Ectodermal cell (in vitro differentiated cells): ENCODE data around the gene SMCP.

Source experiments
- H3K27ac ChIP-seq: 2 replicates; pipeline ENCODE4 v1.7.0; 2013; ENCODE audit warnings: mild to moderate bottlenecking, low read depth, low read length; ENCODE audit not compliant: insufficient read depth, poor library complexity, severe bottlenecking
- H3K27me3 ChIP-seq: 2 replicates; pipeline ENCODE4 v1.7.0; 2013; ENCODE audit warnings: mild to moderate bottlenecking, low read length; ENCODE audit not compliant: insufficient read depth, control insufficient read depth, poor library complexity, severe bottlenecking
- H3K36me3 ChIP-seq: one replicate; pipeline ENCODE4 v1.7.0; 2013; ENCODE audit warnings: low read length; ENCODE audit not compliant: control insufficient read depth, insufficient read depth
- H3K4me1 ChIP-seq: one replicate; pipeline ENCODE4 v1.7.0; 2013; ENCODE audit warnings: low read length; ENCODE audit not compliant: control insufficient read depth, insufficient read depth
- H3K4me3 ChIP-seq: 2 replicates; pipeline ENCODE4 v1.7.0; 2013; ENCODE audit warnings: low read depth, low read length, control low read depth; ENCODE audit not compliant: insufficient read depth
- H3K9me3 ChIP-seq: 2 replicates; pipeline ENCODE4 v1.7.0; 2013; ENCODE audit warnings: mild to moderate bottlenecking, low read length, moderate library complexity; ENCODE audit not compliant: control insufficient read depth
- WGBS, 2 experiments: methylation state at CpG; one replicate each; pipeline ENCODE4 v1.1.7; 2013; ENCODE audit warnings: missing lambda C conversion rate in 2 of 2; 5-methylcytosine and 5-hydroxymethylcytosine counted together

Gene SMCP

DNA sequence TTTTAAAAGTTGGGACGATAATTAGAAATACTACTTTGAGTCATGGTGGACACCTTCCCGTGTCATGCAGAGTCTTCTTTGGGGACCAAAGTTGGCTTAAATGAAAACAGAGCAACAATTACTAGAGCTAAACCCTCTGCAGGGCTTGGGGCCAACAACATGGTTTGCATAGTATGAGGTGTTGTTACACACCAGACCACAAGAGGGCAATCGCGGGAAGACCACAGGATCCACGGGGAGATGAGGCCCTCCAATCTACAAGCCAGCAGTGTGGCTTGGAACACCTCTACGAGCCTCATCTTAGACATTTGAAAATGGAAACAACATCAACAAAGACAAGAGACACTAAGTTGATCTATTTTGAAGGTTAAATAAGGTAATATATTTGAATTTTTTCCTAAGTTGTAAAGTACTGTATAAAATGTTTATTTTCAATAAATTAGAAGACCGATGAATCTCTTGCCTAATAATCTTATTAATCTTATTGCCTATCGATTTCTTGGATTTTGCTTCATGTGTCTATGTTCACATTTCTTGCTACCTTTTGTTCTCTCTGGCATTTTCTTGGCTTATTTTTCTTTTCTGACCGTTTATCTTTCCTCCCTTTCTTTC is 8.2 kb upstream of the SMCP start:
- whole genome bisulfite sequencing, 2 experiments: 37 to 41% methylated on average over 9 of the region's 9 CpGs
- H3K4me3 ChIP-seq: no peak overlapping the region
- no peak overlapping the region for H3K27ac ChIP-seq
- no peaks in the 10 kb centered on the region for H3K27me3 ChIP-seq
- no peaks in the 10 kb centered on the region for H3K36me3 ChIP-seq
- H3K9me3 ChIP-seq: peaks cover 6% of the 10 kb centered on the region
- no peaks in the 10 kb centered on the region for H3K4me1 ChIP-seq

DNA sequence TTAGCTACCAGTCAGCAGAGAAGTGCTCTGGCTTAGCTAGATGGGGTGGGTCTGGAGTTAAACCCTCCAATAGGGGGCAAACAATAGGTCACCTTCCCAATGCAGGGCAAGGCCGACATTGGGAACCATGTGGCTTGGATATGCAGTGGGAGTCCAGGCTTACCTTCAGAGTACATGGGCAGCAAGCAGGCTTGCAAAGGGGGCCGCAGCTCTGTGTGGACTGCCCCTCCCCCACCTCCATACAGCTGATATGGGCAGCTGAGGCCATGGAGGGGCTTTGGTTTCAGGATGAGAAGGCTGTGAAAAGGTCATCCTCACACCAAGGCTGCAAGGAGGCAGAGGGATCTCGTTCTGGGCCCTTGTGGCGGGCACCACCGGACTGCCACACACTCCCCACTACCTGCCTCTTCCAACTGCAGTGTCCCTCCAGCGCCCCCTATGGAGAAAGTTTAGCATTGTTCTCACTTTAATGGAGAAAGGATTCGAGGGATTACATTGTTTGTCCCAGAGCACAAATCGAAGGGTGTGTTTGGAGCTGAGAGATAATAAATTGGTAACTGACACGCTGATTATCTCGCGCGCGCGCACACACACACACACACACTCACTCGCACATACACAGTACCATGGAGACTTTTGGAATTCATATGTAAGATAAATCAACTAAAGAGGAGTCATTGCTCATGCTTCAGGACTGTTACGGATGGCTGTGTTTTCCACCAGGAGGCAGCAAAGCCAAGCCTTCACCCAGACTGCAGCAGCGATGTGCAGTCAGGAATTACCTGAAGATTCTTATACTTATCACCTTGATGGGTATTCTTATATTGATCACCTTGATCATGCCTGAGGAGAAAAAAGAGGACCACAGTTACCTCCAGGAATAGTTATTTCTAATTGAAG is 7.0 kb upstream of the SMCP start:
- Histone ChIP-seq H3K4me3 (no peak overlapping the region), H3K9me3 (no peaks in the 10 kb centered on the region), H3K36me3 (no peaks in the 10 kb centered on the region), H3K27me3 (no peaks in the 10 kb centered on the region), H3K27ac (no peak overlapping the region), H3K4me1 (no peaks in the 10 kb centered on the region)
- WGBS, 2 experiments: 59% methylated on average over 16 of the region's 17 CpGs

DNA sequence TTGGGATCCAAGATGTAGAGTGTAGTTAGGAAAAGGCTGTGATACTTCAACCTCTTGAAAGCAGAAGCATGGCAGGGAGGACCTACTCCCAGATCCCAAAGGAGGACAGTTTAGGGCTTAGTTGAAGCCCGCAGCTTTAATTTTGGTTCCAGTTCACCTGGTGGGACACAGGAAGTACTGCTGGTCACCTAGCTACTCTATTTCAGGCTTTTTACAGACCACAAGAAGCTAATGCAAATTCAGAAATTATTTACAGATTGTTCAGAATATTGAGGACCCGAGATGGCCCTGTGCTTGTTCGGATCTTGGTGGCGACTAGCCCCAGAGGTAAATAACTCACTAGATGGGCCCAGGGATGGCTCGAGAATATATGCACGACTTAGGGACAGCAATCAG is 6.4 kb upstream of the SMCP start:
- Histone ChIP-seq H3K27me3 (no peaks in the 10 kb centered on the region), H3K36me3 (no peaks in the 10 kb centered on the region), H3K4me1 (no peaks in the 10 kb centered on the region), H3K27ac (no peak overlapping the region), H3K4me3 (no peak overlapping the region), H3K9me3 (no peaks in the 10 kb centered on the region)
- WGBS, 2 experiments: 85 to 86% methylated on average over 6 of the region's 6 CpGs

DNA sequence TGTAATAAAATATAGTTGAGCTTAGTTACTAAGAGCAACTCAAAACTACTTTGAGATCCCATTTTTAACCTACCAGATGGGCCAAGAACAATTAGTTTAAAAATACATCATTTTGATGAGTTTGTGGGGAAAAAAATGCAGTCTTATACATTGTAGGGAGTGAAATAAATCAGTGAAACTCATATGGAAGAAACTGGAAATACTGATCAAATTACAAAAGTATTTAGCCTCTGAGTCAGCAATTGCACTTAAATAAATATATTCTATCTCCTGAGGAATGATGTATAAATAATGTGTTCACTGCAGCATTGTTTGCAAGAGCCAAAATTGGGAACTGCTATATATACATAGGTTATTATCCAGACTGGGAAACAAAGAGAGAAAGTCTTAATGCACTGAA is 4.6 kb upstream of the SMCP start:
- H3K9me3 ChIP-seq: no peaks in the 10 kb centered on the region
- H3K4me3 ChIP-seq: no peak overlapping the region
- no peaks in the 10 kb centered on the region for H3K4me1 ChIP-seq
- no peaks in the 10 kb centered on the region for H3K27me3 ChIP-seq
- no peaks in the 10 kb centered on the region for H3K36me3 ChIP-seq
- no peak overlapping the region for H3K27ac ChIP-seq

DNA sequence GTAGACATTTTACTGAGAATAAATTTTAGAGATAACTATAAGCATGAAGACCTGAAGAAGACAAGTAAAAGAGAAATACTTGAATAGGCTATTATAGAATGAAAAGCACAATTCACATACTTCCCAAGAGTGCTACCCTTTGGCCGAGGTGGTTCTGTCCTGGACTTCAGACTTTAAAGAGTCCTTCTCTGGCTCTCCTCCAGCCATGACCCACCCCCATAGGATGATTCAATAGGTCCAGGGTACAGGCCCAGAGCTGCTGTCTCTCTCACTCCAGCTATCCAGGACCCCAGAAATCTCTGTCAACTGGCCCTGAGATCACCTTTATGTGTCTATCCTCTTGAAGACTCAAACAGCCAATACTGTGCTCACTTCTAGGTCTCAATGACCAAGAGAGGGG is 1.3 kb upstream of the SMCP start:
- Histone ChIP-seq H3K27ac (no peak overlapping the region), H3K4me1 (no peaks in the 10 kb centered on the region), H3K36me3 (no peaks in the 10 kb centered on the region), H3K4me3 (no peak overlapping the region), H3K27me3 (no peaks in the 10 kb centered on the region), H3K9me3 (no peaks in the 10 kb centered on the region)
- 75 to 79% methylated on average over 1 of the region's 1 CpG for WGBS, 2 experiments

DNA sequence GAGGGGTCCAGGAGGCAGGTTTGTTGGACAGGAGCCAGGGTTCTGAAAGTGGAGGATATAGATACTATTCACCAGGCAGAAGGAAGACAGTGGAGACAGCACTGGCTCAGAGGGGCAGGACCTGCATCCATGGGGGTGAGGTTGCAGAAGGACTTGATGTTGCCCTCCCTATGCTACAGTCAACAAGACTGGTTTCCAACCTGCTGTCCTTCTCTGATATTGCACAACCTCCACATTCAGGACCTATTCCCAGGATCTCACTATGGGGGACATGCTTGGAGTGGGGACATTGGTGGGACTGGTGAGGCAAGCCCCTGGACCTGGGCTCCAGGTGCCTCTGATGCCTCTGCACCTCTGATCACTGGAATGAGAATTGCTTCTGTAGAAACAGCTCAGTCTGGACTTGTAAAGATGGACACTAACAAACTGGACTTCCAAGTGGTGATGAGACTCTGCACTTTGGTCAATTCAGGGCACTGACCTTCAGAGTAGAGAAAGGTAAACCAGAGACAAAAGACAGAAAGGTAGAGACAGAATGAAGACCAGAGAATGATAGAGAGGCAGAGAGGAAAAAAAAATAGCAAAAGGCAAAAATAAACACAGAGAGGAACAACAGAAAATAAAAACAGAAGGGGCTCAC is 1.6 kb downstream of the SMCP start:
- Histone ChIP-seq H3K27ac (no peak overlapping the region), H3K27me3 (no peaks in the 10 kb centered on the region), H3K4me3 (no peak overlapping the region), H3K4me1 (no peaks in the 10 kb centered on the region), H3K36me3 (no peaks in the 10 kb centered on the region), H3K9me3 (peaks cover 2% of the 10 kb centered on the region)

DNA sequence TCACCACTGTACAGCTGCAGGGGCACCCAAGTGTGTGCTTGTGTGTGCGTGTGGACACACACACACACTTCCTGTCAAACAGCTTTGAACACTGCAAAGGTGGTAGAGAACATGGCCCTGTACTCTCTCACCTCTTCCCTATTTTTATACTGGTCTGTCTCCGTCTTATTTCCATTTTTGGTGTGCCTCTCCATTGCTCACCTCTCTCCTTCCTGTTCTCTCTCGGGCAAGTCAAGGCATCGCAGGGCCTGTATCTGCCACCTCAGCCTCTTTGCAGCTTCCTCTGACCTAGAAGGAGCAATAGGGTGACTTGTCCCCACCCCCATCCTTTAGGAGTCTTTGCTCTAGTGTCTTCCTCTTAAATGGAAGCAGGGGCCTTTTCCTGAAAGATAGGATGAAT is 2.2 kb downstream of the SMCP start:
- no peaks in the 10 kb centered on the region for H3K36me3 ChIP-seq
- WGBS, 2 experiments: 79 to 87% methylated on average over 4 of the region's 4 CpGs
- no peak overlapping the region for H3K4me3 ChIP-seq
- H3K4me1 ChIP-seq: no peaks in the 10 kb centered on the region
- H3K9me3 ChIP-seq: peaks cover 2% of the 10 kb centered on the region
- no peak overlapping the region for H3K27ac ChIP-seq
- no peaks in the 10 kb centered on the region for H3K27me3 ChIP-seq

DNA sequence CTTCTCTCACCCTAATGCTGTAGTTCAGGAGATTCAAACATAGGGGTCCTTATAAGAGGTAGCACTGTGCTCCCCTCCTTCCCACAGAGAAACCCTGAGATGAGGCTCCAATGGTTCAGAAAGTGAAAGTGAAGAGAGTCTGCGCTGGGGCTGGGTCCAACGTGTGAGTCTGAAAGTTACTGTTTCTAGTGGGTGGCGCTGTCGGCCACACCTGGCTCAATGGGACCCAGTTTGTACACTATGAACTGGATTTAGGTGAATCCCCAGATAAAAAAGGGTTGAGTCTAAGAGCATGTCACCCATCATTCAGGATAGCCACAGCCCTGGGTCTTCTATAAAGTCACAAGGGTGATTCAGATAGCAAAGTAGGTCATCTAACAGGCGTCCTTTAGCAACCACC is 2.8 kb downstream of the SMCP start:
- no peaks in the 10 kb centered on the region for H3K27me3 ChIP-seq
- H3K4me3 ChIP-seq: no peak overlapping the region
- no peaks in the 10 kb centered on the region for H3K4me1 ChIP-seq
- H3K9me3 ChIP-seq: peaks cover 2% of the 10 kb centered on the region
- H3K27ac ChIP-seq: no peak overlapping the region
- 80 to 88% methylated on average over 5 of the region's 5 CpGs for WGBS, 2 experiments
- H3K36me3 ChIP-seq: no peaks in the 10 kb centered on the region

DNA sequence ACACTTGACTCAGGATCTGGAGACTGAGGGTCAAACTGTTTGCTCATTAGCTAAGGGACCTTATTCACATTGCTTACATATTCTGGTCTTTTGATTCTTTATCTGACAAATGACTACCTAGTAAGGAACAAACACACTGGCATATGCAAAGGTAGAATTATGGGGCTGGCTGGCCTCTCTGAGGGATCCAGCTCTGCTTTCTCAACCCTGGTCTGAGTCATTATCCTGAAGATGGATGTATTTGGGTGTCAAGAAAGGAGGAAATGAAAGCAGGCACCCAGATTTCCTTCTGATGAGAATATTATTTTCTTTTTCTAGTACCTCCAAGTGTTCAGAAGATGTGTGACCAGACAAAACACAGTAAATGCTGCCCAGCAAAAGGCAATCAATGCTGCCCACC is 6.0 kb downstream of the SMCP start:
- no peaks in the 10 kb centered on the region for H3K27me3 ChIP-seq
- no peaks in the 10 kb centered on the region for H3K36me3 ChIP-seq
- no peaks in the 10 kb centered on the region for H3K4me1 ChIP-seq
- H3K4me3 ChIP-seq: no peak overlapping the region
- no peak overlapping the region for H3K27ac ChIP-seq
- peaks cover 2% of the 10 kb centered on the region for H3K9me3 ChIP-seq

DNA sequence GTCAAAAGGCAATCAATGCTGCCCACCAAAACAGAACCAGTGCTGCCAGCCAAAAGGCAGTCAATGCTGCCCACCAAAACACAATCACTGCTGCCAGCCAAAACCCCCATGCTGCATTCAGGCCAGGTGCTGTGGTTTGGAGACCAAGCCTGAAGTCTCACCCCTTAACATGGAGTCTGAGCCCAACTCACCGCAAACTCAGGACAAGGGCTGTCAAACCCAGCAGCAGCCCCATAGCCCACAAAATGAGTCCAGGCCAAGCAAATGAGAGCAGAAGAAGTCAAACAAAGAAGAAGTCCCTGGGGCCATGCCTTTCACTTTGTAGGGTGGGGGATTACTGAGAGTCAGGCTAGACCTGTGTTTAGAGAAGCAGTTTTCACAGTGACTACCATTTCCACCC is 6.4 kb downstream of the SMCP start:
- no peak overlapping the region for H3K4me3 ChIP-seq
- no peaks in the 10 kb centered on the region for H3K27me3 ChIP-seq
- no peaks in the 10 kb centered on the region for H3K4me1 ChIP-seq
- H3K9me3 ChIP-seq: peaks cover 2% of the 10 kb centered on the region
- no peaks in the 10 kb centered on the region for H3K36me3 ChIP-seq
- WGBS, 2 experiments: 92 to 100% methylated on average over 1 of the region's 1 CpG
- H3K27ac ChIP-seq: no peak overlapping the region
